BJ (cell line): ENCODE results near the gene CA5A. TPM values are rescaled to one million over a fixed set of nuclear protein-coding genes. Genes with fewer than 3 reads are reported as not detected.
"Not testable (repeated sequence)": the region's sequence is repeated elsewhere in the genome, so short reads cannot be mapped to it uniquely, and the experiment has no call there.

Experiments
- CTCF ChIA-PET: fragments of 350-600 bp; formaldehyde crosslinking; extraction: SDS; loops from one replicate; lab custom pipeline; 2021; ENCODE audit warnings: antibody characterized with exemption, inconsistent platforms; lab: Yijun Ruan, JAX
- POLR2A ChIA-PET: fragments of 300-600 bp; sonication (Branson Sonifier 250); formaldehyde crosslinking; extraction: SDS; loops from one replicate; lab custom pipeline; 2021; ENCODE audit warnings: antibody characterized with exemption; lab: Charles Lee
- DNase-seq: peaks from one replicate; pipeline ENCODE4 v3.0.0-alpha.2; 2011; ENCODE audit warnings: low read depth
- H3K27me3 ChIP-seq: 2 replicates; pipeline ENCODE4 v1.6.0; 2011; ENCODE audit warnings: low read length; ENCODE audit not compliant: control insufficient read depth, insufficient read depth
- H3K36me3 ChIP-seq: 2 replicates; pipeline ENCODE4 v1.5.1; 2011; ENCODE audit warnings: low read length; ENCODE audit not compliant: control insufficient read depth, insufficient read depth
- H3K4me3 ChIP-seq: 2 replicates; pipeline ENCODE4 v1.5.1; 2011; ENCODE audit warnings: low read depth, mild to moderate bottlenecking, control low read depth, low read length
- polyA minus RNA-seq: library from RNA; depleted of rRNA, polyadenylated mRNA; stranded (reverse); fragments of >200 nt; gene quantifications from 2 replicates; pipeline ENCODE4 v1.2.3, GENCODE V29; 2011; rRNA and poly(A)+ RNA removed
- polyA plus RNA-seq: library from polyadenylated mRNA; depleted of rRNA; stranded (reverse); fragments of >200 nt; gene quantifications from 2 replicates; pipeline ENCODE4 v1.2.3, GENCODE V29; 2011; rRNA removed
- TF ChIP-seq, protein P1 (sequence below): IDR thresholded peaks from 2 replicates; pipeline ENCODE4 v1.5.1; 2011; ENCODE audit warnings: low read depth, mild to moderate bottlenecking, control low read depth, inconsistent platforms, low read length, moderate library complexity; ENCODE audit not compliant: insufficient read depth

The CA5A gene
- polyA plus RNA-seq, result not detected in 2 replicates
- polyA minus RNA-seq, result not detected in 2 replicates

DNA sequence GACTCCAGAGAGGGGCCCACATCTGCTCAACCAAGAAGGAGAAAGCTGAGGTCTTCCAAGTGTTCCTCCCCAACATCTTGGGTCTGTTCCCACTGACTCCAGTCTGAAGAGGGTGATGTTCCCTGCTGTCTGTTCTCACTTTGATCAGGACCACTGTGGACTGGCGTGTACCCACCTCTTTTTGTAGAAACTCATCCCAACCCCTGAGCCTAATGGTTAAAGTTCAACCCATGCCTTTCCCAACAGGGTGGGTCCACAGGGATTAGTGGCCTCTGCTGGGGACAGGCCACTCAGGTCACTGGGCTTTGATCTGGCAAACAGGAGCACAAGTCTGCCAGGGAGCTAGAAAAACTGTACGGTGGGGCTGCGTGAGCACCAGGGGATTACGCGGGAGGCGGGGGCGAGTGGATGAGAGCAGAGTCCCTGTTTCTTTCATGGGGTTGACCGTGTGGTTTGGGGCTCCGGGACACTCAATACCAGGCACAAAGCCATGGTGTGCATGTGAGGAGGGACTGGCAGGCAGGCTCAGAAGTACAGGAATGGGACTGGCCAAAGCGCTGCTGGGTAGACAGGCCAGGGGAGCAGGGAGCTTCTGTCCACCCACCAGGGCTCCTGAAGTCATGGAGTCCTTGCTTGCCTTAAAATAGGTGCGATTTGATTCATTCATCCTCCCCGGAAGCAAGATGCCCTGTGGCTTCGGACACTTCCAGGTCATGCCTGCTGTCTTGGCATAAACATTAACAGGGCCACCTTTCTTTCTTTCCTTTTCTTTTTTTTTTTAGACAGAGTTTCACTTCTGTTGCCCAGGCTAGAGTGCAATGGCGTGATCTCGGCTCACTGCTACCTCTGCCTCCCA lies at the start of gene CA5A:
TSS of gene CA5A (minus strand) at position 155 of the 856 bp plus-strand sequence. CDS start at position 76, 79 bp downstream.
- POLR2A ChIA-PET, result no interaction called here
- Histone ChIP-seq H3K27me3 (0 out of 2 replicates have a peak, but pooled peaks cover 3% of the 10 kb centered on the region), H3K36me3 (no peaks in the 10 kb centered on the region), H3K4me3 (no peak within 1 kb of the TSS)
- DNase-seq, result no peak
- CTCF ChIA-PET, result no interaction called here
- TF ChIP-seq, protein P1, sequence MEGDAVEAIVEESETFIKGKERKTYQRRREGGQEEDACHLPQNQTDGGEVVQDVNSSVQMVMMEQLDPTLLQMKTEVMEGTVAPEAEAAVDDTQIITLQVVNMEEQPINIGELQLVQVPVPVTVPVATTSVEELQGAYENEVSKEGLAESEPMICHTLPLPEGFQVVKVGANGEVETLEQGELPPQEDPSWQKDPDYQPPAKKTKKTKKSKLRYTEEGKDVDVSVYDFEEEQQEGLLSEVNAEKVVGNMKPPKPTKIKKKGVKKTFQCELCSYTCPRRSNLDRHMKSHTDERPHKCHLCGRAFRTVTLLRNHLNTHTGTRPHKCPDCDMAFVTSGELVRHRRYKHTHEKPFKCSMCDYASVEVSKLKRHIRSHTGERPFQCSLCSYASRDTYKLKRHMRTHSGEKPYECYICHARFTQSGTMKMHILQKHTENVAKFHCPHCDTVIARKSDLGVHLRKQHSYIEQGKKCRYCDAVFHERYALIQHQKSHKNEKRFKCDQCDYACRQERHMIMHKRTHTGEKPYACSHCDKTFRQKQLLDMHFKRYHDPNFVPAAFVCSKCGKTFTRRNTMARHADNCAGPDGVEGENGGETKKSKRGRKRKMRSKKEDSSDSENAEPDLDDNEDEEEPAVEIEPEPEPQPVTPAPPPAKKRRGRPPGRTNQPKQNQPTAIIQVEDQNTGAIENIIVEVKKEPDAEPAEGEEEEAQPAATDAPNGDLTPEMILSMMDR, result no peak

GRCh38 chr16:87985493-87985892 lies 49.2 kb upstream of the CA5A start:
- H3K36me3 ChIP-seq, CTCF ChIA-PET, H3K4me3 ChIP-seq, DNase-seq, POLR2A ChIA-PET, H3K27me3 ChIP-seq: not testable (repeated sequence)

DNA sequence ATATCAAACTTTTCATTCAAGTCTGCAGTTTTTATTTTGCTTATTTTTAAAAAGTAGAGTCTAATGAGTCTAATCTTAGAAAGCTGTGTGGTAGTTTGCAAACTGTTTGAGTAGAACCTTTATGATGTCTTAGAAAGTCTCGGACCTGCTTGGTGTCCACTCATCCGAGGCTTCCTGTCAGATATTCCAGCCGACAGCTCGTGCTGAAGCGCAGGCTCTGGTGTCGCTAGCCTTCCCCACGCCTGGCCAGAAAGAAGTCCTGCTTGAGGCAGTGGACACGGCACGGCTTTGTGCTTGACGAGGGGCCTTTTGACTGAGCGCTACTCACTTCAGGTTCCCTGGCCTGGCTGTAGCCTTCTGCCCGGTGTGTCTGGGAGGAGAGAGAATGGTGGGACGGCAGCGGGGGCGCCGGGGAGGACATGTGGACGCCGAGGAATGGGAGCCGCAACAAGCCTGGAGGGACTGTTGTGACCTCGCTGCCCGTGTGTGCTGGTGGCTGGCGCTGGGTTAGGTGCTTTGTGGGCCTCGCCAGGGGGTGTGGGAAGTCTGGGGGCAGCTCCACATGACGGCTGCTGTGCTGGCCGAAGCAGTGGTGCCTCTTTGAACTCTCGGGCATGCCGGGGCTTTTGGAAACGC lies 48.4 kb upstream of the CA5A start:
- Histone ChIP-seq H3K4me3 (no peak overlapping the region), H3K27me3 (no peaks in the 10 kb centered on the region), H3K36me3 (peaks cover 2% of the 10 kb centered on the region; the same call in 1 of the 2 replicates)
- DNase-seq, result no peak
- TF ChIP-seq, protein P1, result no peak
- ChIA-PET CTCF (interaction anchor here (1.2 to 2.7 kb wide), 3 partner anchors 78 to 576 kb away, joined by 5 to 9 read pairs (median 9); no protein-coding TSS in a partner anchor), POLR2A (no interaction called here)

DNA sequence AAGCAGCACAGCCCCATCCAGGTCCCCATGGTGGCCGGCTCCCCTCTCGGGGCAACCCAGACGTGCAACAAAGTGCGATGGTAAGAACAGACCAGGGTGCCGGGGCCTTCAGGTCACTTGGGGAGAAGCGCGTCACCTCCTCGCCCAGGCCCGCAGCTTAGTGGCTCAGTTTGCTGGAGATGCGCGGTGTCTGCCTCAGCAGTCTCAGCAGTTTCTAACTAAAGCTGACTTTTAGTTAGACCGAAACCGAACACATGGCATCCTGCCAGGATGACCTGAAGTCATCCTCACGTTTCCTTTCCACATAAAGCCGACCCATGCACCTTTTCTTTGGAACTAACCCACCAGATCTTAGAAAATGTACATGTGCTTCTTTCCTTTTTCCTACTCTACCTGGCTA lies 47.9 kb upstream of the CA5A start:
- H3K4me3 ChIP-seq, H3K27me3 ChIP-seq, DNase-seq, POLR2A ChIA-PET, H3K36me3 ChIP-seq: not testable (repeated sequence)
- CTCF ChIA-PET, result interaction anchor here (0.6 to 2.7 kb wide), 8 partner anchors 11 to 577 kb away, joined by 3 to 10 read pairs (median 4); no protein-coding TSS in a partner anchor

- POLR2A ChIA-PET, H3K27me3 ChIP-seq, H3K4me3 ChIP-seq, H3K36me3 ChIP-seq: not testable (repeated sequence)
- CTCF ChIA-PET, result interaction anchor here (0.6 to 2.7 kb wide), 10 partner anchors 11 to 588 kb away, joined by 3 to 10 read pairs (median 3); no protein-coding TSS in a partner anchor
- peak; percentile 20 for DNase-seq
These were observed 47.4 kb upstream of the CA5A start for GRCh38 chr16:87983737-87984097.

- TF ChIP-seq, protein P1, result peak; percentile 68
- H3K36me3 ChIP-seq, POLR2A ChIA-PET, H3K4me3 ChIP-seq, H3K27me3 ChIP-seq, DNase-seq: not testable (repeated sequence)
- CTCF ChIA-PET, result interaction anchor here (0.7 to 2.7 kb wide), 10 partner anchors 10 to 588 kb away, joined by 3 to 10 read pairs (median 4); no protein-coding TSS in a partner anchor
These were observed 46.9 kb upstream of the CA5A start for GRCh38 chr16:87983072-87983736.
